Cerebellar cortex (tissue), 1 donor: ENCODE data around the gene OR10H1.
"Not testable (repeated sequence)": the region's sequence is repeated elsewhere in the genome, so short reads cannot be mapped to it uniquely, and the experiment has no call there.

ENCODE experiments used
- DNase-seq: peaks from one replicate; pipeline ENCODE4 v3.0.0-alpha.2; 2015; ENCODE audit warnings: low spot score

The OR10H1 gene, protein sequence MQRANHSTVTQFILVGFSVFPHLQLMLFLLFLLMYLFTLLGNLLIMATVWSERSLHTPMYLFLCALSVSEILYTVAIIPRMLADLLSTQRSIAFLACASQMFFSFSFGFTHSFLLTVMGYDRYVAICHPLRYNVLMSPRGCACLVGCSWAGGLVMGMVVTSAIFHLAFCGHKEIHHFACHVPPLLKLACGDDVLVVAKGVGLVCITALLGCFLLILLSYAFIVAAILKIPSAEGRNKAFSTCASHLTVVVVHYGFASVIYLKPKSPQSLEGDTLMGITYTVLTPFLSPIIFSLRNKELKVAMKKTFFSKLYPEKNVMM

DNA sequence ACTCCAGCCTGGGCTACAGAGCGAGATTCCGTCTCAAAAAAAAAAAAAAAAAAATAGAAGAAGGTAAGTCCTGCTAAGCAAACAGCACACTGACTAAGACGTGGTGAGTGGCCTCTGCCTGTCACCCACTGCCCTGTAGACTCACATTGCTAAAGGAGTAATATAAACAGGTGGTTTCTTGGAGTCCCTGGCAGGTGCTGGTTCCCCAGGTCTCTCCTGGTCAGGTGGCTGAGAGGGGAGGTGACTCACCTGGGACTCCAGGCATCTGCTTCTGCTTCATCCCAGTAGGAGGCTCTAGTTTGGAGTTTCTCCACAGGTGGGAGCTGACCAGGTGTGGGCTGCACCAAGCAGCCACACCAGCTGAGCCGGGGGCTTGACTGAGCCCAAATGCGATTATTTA, at the start of gene OR10H1:
Gene OR10H1, minus strand, starts transcription at position 359 of the 400 bp plus-strand sequence. CDS start 7,627 bp downstream, outside the sequence.
- DNase-seq, result no peak

DNA sequence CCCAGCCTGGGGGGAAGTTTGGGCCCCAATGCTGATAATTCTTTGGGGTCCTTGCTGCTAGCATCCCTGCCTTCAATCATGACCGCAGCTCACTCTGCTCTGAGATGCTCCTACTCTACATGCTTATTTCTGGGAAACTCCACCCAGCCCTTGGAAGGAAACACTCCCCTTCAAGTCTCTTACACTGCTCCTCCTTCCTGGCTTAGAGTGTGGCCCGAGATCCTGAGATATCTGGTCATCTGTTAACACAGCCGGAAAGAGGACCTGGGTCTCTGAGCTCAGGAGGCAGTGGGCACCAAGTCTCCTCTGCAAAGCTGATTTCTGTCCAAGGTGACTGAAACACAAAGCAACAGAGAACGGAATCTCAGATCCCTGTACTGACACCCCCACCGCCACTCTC, 49.4 kb upstream of the OR10H1 start:
- no peak for DNase-seq

DNA sequence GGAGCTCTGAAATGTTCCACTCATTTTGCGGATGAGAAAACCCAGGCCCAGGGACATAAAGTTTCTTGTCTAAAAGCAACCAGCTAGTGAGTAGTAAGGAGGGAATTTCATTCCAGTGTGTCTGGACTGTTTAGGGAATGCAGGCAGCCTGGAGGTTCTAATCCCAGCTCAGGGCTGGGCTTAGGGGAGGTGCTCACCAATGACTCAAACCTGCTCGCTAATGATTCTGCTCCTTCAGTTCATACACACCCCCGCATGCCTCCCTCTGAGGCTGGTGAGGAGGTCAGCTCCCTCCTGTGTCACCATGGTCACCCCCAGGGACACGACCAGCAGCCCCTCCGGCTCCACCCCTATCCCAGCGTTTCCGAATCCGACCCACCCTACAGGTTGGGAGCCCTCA, 47.8 kb upstream of the OR10H1 start:
- no peak for DNase-seq

DNA sequence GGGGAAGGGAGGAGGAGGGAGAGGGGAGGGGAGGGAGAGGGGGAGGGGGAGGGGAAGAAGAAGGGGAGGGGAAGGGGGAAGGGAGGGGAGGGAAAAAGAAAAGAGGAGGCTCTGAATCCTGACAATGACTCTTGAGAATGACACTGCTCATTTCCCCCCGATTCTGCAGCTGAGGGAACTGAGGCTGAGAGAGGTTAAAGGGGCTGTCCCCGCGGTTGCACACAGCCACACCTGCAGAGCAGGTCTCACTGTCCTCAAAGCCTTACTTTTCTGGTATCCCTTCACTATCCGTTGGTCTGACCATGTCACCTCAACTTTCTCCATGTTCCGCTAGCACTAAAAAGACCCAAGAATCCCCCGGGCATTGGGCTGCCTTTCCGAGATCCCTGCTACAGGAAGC, 47.0 kb upstream of the OR10H1 start:
- DNase-seq, result no peak

DNA sequence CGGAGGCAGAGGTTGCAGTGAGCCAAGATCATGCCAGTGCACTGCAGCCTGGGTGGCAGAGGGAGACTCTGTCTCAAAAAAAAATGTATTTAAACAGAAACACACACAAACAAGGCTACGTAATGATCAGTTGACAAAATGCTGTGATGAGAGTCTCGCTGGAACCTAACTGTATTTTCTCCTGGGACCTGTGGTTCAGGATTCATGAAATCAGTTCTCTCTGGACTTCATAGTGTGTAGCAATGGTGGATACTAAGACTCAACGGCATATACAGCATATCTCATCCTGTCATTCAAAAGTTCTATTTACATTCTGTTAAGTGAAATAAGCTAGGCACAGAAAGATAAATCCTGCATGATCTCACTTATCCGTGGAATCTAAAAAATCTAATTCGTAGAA, 45.1 kb upstream of the OR10H1 start:
- no peak for DNase-seq

DNA sequence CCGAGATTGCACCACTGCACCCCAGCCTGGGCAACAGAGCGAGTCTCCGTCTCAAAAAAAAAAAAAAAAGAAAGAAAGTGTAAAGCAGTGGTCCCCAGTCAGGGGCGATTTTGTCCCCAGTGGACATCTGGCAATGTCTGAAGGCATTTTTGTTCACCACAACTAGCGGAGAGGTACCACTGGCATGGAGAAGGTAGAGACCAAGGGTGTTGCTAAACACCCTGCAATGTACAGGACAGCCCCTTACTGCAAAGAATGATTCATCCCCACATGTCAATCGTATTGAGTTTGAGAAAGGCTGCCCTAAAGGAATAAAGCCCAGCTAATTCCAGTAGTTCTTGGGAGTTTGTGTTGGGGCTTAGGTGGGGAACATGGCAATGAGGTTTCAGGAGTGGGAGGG, 43.7 kb upstream of the OR10H1 start:
- DNase-seq, result no peak

DNA sequence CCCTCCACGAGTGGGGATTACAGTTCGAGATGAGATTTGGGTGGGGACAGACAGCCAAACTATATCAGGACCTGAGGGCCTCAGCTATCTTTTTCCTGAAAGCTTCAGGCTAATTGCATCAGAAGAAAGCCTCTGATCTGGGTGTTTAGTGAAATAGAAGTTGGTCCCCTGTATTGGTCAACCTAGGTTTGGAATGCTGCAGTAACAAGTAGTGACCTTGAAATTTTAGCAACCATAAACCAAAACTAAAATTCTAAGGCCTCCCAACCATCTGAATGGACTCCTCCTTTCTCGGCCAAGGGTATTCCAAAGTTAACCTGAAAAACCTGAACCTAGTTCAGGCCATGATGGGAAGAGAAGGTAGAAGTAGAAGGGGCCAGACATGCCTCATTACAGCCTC, 34.9 kb upstream of the OR10H1 start:
- DNase-seq, result no peak

DNA sequence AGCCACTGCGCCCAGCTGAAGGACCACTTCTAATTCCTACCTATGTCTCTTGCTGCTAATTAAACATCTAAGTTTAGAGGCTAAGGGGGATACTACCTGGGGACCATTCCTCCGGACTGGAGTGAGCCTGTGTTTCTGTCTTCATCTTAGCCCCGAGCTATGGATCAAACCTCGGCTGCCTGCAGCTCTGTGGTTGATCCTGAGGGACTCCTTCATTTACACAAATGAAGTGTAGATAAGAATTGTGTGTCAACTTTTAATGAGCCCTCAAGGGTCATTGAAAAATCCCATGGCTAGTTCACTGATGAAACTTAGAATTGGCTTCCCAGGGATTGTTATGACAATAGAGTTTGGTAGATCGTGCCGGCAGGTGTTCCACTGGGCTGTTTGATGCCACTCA, 31.5 kb upstream of the OR10H1 start:
- DNase-seq, result no peak

DNA sequence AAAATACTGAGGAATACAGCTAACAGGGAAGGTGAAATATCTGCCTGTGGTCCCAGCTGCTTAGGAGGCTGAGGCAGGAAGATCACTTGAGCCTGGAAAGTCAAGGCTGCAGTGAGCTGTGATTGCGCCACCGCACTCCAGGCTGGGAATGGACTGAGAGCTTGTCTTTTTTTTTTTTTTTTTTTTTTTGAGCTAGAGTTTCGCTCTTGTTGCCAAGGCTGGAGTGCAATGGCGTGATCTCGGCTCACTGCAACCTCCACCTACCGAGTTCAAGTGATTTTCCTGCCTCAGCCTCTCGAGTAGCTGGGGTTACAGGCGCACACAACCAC, 28.4 kb upstream of the OR10H1 start:
- not testable (repeated sequence) for DNase-seq

DNA sequence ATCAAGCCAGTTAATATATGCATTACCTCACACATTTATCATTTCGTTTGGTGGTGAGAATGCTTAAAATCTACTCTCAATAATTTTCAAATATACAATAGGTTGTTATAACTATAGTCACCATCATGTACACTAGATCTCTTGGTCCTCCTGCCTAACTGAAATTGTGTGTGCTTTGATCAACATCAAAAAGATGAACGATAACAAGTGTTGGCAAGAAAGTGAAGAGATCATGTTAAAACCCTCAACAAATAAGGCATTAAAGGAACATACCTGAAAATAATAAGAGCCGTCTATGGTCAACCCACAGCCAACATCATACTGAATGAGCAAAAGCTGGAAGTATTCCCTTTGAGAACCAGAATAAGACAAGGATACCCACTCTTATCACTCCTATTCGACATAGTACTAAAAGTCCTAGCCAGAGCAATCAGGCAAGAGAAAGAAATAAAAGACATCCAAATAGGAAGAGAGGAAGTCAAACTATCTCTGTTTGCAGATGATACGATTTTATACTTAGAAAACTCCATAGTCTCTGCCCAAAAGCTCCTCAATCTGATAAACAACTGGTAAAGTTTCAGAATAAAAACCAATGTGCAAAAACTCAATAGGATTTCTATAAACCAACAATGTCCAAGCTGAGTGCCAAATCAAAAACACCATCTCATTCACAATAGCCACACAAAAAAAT, 27.9 kb upstream of the OR10H1 start:
- DNase-seq, result no peak

DNA sequence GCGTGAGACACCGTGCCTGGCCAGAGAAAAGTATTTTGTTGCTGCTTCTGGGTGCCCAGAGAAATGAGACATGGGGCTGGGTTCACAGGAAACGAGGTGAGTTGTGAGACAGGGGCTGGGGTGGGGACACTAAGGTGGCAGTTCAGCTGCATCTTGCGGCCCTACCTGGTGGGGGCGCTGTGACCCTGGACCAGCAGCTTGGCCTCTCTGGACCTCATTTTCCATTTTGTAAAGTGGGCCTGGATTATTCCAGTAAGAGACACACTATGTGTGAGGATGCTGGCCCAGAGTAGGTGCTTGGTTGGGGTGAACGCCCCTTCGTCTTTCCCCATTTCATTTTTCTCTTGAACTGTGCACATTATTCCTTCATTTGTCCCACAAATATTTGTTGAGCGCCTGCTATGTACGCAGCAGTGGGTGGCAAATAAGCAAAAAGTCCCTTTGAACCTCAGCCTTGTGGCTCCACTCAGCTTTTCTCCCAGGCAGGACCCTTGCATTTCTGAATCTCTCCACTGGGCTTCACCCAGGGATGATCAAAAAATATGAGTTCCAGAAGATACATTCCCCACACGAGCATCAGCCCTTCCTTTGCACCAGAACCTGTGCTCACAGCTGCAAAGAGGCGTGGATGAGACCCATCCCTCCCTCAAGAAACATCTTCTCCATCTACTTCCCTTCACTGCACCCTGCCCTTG, 26.6 kb upstream of the OR10H1 start:
- DNase-seq, result no peak

DNA sequence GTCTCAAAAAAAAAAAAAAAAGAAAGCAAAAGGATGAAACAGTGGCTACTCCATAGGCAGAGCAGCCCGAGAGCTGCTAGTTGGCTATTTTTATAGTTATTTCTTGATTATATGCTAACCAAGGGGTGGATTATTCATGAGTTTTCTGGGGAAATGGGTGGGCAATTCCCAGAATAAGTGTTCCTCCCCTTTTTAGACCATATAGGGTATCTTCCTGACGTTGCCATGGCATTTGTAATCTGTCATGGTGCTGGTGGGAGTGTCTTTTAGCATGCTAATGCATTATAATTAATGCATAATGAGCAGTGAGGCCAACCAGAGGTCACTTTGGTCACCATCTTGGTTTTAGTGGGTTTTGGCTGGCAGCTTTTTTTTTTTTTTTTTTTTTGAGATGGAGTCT, 25.4 kb upstream of the OR10H1 start:
- no peak for DNase-seq

DNA sequence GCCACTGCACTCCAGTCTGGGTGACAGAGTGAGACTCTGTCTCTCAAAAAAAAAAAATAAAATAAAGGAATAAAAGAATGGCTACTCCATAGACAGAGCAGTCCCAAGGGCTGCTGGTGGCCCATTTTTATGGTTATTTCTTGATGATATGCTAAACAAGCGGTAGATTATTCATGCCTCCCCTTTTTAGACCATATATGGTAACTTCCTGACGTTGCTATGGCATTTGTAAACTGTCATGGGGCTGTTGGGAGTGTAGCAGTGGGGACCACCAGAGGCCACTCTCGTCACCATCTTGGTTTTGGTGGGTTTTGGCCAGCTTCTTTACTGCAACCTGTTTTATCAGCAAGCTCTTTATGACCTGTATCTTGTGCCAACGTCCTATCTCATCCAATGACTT, 24.4 kb upstream of the OR10H1 start:
- DNase-seq, result not testable (repeated sequence)

DNA sequence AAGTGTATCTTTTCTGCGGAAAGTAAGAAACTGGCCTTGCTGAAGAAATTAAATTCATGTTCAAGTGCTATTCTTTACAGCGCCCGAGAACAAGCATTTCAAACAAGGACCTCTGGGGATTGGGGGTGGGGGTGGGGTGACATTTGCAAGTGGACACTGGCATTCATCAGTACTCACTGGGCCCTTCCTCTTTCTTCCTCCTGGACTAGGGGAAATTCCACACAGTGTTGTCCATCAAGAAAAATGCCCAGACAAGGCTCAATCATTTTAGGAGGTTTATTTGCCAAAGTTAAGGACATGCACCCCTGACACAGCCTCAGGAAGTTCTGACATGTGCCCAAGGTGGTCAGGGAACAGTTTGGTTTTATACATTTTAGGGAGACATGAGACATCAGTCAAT, 22.9 kb upstream of the OR10H1 start:
- no peak for DNase-seq

DNA sequence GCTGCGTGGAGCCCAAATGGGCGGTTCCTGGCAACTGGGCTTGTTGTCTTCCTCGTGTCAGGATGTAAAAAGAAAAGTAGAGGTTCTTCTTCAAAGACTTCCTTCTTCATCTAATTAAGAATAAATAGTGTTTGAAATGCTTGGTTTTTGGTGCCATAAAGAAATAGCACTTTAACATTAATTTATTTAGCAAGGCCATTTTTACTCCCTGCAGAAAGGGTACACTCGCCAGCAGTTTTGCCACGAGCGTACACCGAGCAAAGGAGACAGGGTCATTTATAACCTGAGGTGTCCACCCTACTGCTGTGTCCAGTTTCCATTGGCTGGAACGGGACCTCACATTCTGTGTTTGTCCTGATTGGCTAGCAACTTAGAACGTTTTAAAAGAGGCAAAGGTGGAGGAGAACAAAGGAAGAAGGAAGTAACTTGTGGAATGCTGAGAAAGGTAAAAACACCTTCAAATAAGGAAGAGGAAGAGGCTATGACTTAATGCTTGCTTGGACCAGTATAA, 21.8 kb upstream of the OR10H1 start:
- no peak for DNase-seq

DNA sequence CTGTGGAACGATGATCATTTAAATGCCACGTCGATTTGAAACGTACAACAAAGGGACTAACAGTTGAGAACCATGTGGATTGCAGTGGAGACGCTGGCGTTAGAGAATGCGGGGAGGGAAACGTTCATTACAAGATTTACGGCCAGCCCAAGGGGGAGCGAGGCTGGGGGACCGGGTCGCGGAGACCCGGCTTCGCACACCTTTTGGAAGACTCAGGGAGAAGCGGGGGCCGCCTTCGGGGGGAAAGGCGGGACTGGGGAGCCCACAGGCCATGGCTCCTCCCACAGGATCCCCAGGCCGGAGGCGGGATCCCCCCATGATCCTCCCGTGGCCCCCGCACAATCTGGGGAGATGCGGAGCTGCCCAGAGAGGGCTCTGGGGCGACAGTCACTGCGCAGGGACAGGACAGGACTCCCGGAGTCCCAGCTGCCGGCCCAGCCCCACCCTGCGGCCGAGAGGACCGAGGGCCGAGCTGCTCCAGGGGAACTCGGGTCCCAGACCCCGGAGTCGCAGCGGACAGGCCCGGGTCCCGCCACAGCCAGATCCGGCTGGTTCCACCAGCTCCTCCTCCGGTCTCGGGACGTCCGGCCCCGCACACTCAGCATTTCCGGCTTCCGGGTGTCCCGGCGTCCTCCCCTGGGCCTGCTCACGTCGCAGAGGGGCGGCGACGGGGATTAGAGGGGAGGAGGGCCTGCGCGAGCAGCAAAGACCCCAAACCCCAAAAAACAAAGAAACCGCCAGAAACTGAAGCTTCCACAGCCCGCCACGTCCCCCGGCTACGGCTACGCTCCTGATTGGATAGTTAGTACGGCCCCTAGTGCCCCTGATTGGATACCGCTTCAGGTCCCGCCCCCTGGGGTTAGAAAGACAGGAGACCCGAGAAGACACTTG, 21.1 kb upstream of the OR10H1 start:
- DNase-seq, result peak; percentile 98

DNA sequence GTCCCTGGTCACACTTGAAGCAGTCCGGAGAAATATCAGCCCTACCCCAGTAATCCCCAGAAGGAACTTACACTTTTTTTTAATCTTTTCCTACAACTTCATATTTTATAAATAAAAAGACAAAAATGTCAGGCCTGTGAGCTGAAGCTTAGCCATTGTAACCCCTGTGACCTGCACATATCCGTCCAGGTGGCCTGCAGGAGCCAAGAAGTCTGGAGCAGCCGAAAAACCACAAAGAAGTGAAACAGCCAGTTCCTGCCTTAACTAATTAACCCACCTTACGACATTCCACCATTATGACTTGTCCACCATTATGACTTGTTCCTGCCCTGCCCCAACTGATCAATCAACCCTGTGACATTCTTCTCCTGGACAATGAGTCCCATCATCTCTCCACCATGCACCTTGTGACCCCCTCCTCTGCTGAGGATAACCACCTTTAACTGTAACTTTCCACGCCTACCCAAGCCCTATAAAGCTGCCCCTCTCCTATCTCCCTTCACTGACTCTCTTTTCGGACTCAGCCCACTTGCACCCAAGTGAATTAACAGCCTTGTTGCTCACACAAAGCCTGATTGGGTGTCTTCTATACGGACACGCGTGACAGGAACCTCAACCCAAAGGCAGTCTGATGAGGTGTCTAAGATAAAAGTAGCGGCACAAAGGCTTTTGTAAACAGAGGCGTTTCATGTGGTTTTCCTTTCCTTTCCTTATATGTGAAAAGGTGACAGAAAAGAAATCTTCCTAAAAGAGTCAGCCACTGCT, 20.3 kb upstream of the OR10H1 start:
- DNase-seq, result peak; percentile 86

DNA sequence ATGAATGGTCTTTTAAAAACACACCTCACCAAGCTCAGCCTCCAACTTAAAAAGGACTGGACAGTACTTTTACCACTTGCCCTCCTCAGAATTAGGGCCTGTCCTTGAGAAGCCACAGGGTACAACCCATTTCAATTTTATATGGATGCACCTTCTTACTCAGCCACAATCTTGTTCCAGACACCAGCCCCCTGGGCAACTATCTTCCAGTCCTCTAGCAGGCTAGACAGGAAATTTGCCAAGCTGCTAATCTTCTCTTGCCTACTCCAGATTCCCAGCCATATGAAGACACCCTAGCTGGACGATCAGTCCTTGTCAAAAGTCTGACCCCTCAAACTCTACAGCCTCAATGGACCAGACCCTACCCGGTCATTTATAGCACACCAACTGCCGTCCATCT, 18.8 kb upstream of the OR10H1 start:
- DNase-seq, result not testable (repeated sequence)

DNA sequence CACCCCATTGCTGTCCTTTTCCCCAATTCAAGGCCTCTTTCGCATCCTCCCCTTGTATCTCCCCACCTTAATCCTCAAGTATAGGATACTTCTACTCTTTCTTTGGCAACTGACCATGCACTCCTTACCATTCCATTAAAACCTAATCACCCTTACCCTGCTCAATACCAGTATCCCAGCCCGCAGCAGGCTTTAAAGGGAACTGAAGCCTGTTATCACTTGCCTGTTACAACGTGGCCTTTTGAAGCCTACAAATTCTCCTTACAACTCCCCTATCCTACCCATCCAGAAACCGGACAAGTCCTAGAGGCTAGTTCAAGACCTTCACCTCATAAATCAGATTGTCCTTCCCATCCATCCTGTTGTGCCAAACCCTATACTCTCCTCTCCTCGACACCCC, 16.2 kb upstream of the OR10H1 start:
- DNase-seq, result no peak

DNA sequence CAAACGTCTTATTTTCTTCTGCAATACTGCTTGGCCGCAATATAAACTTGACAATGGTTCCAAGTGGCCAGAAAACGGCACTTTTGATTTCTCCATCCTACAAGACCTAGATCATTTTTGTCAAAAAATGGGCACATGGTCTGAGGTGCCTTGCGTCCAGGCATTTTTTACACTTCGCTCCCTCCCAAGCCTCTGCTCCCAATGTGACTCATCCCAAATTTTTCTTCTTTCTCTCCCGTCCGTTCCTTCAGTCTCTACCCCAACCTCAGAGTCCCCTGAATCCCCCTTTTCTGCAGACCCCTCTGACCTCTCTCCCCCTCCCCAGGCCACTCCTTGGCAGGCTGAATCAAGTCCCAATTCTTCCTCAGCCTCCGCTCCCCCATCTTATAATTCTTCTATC, 14.3 kb upstream of the OR10H1 start:
- DNase-seq, result no peak

DNA sequence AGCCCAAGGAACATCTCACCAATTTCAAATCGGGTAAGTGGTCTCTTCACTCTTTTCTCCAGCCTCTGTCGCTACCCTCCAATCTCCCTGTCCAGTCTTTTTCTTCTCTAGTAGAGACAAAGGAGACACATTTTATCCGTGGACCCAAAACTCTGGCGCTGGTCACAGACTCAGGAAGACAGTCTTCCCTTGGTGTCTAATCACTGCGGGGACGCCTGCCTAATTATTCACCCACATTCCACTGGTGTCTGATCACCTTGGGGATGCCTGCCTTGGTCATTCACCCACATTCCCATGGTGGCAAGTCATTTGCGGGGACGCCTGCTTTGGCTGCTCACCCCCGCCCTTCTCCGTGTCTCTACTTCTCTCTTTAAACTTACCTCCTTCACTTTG, 13.8 kb upstream of the OR10H1 start:
- no peak for DNase-seq
